NAMALWA (cell line): ENCODE data around the gene MADD.
A peak's percentile ranks its signal among the peaks of the same experiment; 100 is the strongest.

Experiments used
- DNase-seq: peaks from one replicate; pipeline ENCODE4 v3.0.0-alpha.2; 2015; ENCODE audit warnings: low spot score

MADD gene

GRCh38 chr11:47251751-47252150 lies 18.2 kb upstream of the MADD start:
- no peak for DNase-seq

GRCh38 chr11:47253660-47254059 lies 16.3 kb upstream of the MADD start:
- no peak for DNase-seq

DNA sequence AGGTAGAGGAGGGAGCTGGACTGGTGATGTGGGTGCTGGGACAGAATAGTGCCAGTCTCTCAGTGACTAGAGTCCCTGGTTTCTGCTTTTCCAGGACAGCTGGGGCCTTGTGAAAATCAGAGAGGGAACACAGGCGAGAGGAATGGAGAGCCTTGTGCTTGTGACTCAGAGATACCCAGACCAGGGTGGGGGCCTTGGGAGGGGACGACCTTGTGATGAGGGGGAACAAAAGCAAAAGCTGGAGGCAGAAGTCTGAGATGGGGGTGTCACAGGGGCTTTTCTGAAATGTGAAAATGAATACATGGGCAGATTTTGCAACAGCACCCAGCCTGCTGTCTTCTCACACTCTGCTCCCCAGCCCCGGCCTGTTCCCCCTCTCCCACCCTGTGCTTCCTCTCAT lies 15.5 kb upstream of the MADD start:
- DNase-seq, result no peak

GRCh38 chr11:47256374-47256773 lies 13.6 kb upstream of the MADD start:
- DNase-seq, result no peak

DNA sequence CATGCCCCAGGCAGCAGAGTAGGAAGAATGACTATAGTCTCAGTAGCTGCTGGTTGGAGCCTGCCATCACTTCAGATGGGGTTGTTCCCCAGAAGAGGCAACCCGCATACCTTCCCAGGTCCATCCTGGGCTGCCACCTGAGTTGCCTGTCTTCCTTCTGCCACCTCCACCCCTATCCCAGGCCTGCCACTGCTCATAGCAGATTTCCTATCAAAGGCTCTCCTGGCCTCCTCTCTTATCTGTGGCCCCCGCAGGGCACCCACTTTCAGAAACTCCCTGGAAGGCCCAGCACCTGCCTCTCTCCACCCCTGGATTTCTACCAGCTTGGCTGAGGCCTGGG lies 12.8 kb upstream of the MADD start:
- no peak for DNase-seq

- DNase-seq, result peak; percentile 30
Measured at GRCh38 chr11:47257517-47258316, 12.2 kb upstream of the MADD start, which contains the start of gene NR1H3. Gene NR1H3, plus strand, starts transcription at chr11:47257996. Its CDS starts 1,221 bp downstream, at chr11:47259217.

- DNase-seq, result no peak
Measured at GRCh38 chr11:47258317-47258902, 11.5 kb upstream of the MADD start.

DNA sequence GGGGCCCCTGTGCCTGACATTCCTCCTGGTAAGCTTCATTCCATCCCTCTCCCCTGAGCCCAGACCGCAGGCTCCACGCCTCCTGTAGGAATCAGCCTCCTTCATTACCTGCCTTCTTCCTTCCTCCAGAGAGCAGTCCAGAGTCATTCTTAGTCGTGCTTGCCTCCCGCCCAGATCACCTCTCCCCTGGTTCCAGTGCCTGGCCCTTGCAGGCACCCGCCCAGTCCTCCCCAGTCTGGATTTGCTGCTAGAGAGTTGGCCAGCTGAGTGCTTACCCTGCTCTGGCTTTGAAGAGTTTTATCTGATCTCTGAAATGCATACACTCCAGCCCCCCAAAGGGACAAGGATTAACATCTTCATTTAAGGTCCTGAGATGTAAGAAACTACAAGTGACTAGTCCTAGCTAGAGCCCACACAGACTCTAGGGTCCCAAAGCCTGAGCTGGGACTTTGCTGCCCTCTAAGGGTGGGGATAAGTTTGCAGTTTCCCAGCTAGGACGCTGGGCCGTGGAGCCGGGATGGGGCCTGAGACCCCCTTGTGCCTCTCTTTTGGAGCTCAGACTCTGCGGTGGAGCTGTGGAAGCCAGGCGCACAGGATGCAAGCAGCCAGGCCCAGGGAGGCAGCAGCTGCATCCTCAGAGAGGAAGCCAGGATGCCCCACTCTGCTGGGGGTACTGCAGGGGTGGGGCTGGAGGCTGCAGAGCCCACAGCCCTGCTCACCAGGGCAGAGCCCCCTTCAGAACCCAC lies 10.5 kb upstream of the MADD start:
- peak; percentile 73 for DNase-seq

DNA sequence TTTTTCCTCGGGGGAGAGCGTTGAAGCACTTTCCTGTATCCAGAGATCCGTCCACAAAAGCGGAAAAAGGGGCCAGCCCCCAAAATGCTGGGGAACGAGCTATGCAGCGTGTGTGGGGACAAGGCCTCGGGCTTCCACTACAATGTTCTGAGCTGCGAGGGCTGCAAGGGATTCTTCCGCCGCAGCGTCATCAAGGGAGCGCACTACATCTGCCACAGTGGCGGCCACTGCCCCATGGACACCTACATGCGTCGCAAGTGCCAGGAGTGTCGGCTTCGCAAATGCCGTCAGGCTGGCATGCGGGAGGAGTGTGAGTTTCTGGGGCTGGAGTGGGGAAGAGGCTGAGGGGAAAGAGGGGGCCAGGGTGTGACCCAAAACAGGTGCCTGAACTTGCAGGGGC lies 9.6 kb upstream of the MADD start:
- DNase-seq, result no peak

DNA sequence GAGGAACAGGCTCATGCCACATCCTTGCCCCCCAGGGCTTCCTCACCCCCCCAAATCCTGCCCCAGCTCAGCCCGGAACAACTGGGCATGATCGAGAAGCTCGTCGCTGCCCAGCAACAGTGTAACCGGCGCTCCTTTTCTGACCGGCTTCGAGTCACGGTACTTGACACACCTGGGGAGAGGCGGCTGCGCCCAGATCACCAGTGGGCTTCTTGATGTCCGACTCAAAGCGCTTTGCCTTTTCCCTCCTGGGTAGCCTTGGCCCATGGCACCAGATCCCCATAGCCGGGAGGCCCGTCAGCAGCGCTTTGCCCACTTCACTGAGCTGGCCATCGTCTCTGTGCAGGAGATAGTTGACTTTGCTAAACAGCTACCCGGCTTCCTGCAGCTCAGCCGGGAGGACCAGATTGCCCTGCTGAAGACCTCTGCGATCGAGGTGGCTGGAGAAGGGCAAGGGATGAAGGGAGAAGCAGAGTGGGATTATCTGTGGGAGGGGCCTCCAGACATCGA lies 8.6 kb upstream of the MADD start:
- DNase-seq, result no peak

GRCh38 chr11:47264119-47264518 lies 5.8 kb upstream of the MADD start:
- no peak for DNase-seq

GRCh38 chr11:47264521-47264920 lies 5.4 kb upstream of the MADD start:
- DNase-seq, result no peak

GRCh38 chr11:47267876-47268275 lies 2.1 kb upstream of the MADD start:
- no peak for DNase-seq

DNA sequence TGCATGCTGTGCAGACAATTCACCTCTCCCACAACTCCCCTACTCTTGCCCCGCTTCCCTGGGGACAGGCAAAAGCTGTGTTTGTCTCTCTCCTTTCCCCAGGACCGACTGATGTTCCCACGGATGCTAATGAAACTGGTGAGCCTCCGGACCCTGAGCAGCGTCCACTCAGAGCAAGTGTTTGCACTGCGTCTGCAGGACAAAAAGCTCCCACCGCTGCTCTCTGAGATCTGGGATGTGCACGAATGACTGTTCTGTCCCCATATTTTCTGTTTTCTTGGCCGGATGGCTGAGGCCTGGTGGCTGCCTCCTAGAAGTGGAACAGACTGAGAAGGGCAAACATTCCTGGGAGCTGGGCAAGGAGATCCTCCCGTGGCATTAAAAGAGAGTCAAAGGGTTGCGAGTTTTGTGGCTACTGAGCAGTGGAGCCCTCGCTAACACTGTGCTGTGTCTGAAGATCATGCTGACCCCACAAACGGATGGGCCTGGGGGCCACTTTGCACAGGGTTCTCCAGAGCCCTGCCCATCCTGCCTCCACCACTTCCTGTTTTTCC lies 1.4 kb upstream of the MADD start:
- DNase-seq, result no peak

GRCh38 chr11:47269002-47269828 lies 718 bp upstream of the MADD start:
- DNase-seq, result peak; percentile 83

- DNase-seq, result peak; percentile 64
Measured at GRCh38 chr11:47270331-47271271, 668 bp downstream of the MADD start.

GRCh38 chr11:47271328-47271727 lies 1.4 kb downstream of the MADD start:
- peak; percentile 42 for DNase-seq

DNA sequence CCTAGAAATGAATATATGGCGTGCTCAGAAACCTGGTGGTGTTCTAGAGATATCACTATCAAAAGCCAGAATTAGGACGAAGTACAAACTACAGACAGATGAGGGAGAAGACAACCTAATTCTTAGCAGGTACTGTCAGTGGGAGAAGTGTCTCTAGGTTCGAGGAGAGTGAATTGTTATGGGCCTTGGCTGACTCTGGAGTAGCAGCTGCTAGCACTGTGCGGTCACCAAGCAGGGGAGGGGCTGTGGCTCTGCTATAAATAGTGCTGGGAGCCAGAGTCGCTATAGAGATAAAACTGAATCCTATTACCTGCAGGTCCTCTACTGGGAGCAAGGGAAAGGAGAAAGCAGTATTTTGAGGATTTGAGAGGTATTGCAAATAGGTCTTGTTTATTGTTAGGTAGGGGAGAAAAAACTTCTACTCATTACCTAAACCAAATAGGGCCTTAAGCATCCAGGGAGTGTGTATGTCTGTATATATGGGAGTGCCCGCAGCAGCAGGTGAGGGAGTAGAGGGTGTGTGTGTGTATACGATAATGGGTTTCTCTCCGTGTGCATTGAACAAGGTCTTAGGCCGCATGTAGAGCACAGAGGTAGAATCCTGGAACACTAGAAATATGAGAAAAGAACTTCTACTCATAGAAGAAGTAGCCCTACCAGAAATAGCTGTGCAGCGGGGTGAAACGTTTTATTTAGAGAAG lies 2.2 kb downstream of the MADD start:
- DNase-seq, result peak; percentile 60

DNA sequence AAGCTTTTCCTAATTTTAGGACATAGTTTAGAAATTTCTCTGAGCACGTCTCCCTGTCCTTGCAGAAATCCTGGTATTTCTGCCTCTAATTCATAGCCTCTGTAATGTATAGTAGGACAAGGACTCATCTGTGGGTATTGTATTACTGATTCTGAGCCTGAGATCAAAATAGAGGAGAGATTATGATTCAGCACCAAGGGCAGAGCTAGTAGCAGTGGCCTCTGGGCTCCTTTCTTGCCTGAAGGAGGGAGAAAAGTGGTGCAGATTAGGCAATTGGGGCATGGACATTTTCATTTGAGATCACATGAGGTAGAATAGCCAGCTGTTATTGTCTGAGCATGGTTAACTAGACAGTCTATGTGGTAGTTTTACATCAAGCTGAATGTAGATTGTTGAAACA lies 2.8 kb downstream of the MADD start:
- peak; percentile 47 for DNase-seq
